Tibial artery (tissue), 4 donors: ENCODE measurements around the gene FRK.
A peak's percentile ranks its signal among the peaks of the same experiment; 100 is the strongest.

ENCODE experiments used
- DNase-seq, 2 donors: peaks; one replicate each; pipeline ENCODE4 v3.0.0-alpha.2; 2019
- H3K27ac ChIP-seq, 2 donors: fragments of 200-600 bp; sonication (generic) in 1 of 2; 1 replicate in 1 of 2; 2 replicates in 1 of 2; pipeline ENCODE4 v1.5.1; 2018 to 2019; ENCODE audit warnings: mild to moderate bottlenecking in 1 of 2
- H3K27me3 ChIP-seq, 2 donors: fragments of 200-600 bp; sonication (generic) in 1 of 2; one replicate each; pipeline versions ENCODE4 v1.5.1 to v1.6.0; 2016 to 2019
- H3K36me3 ChIP-seq, 3 donors: fragments of 200-600 bp; sonication (generic) in 2 of 3; one replicate each; pipeline ENCODE4 v1.5.1; 2016 to 2019; ENCODE audit warnings: mild to moderate bottlenecking in 2 of 3
- H3K4me1 ChIP-seq, 4 donors: fragments of 200-600 bp; sonication (generic) in 2 of 4; 1 replicate in 3 of 4; 2 replicates in 1 of 4; pipeline ENCODE4 v1.5.1; 2016 to 2019
- H3K4me3 ChIP-seq, 2 donors: fragments of 200-600 bp; sonication (generic) in 1 of 2; 1 replicate in 1 of 2; 2 replicates in 1 of 2; pipeline ENCODE4 v1.5.1; 2018 to 2019; ENCODE audit warnings: mild to moderate bottlenecking in 2 of 2
- H3K9me3 ChIP-seq, 3 donors: fragments of 200-600 bp; sonication (generic) in 1 of 3; one replicate each; pipeline ENCODE4 v1.5.1; 2016 to 2019
- intact Hi-C: fragments of 100-400 bp; cut with DNase I; formaldehyde crosslinking; loops from one replicate; pipeline ENCODE4 v1.15.0; 2023; ENCODE audit warnings: low total_unique reads
- TF ChIP-seq, protein P1 (sequence below), 2 experiments: fragments of 200-600 bp in 1 of 2; fragments of 450-650 bp in 1 of 2; IDR thresholded peaks; one replicate each; pipeline ENCODE4 v1.5.1; 2017 to 2019; ENCODE audit warnings: antibody characterized with exemption in 2 of 2, mild to moderate bottlenecking in 1 of 2, moderate library complexity in 1 of 2

Gene FRK

DNA sequence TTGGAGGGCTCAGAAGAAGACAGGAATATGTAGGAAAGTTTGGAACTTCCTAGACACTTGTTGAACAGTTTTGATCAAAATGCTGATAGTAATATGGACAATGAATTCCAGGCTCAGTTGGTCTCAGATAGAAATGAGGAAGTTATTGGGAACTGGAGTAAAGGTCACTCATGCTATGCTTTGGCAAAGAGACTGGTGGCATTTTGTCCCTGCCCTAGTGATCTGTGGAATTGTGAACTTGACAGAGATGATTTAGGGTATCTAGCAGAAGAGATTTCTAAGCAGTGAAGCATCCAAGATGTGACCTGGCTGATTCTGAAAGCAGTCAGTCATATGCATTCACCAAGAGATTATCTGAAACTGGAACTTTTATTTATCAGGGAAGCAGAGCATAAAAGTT, 45.1 kb downstream of the FRK start:
- intact Hi-C loops = no loop called here
- DNase-seq = no peak
- Histone ChIP-seq H3K4me1 (peaks cover 0 to 94% (median 42%) of the 10 kb centered on the region in 4 donors), H3K9me3 (no peaks in the 10 kb centered on the region), H3K27me3 (no peaks in the 10 kb centered on the region), H3K4me3 (no peak overlapping the region), H3K27ac (peak overlapping the region; percentile 33 to 69), H3K36me3 (no peaks in the 10 kb centered on the region)
- TF ChIP-seq, protein P1, sequence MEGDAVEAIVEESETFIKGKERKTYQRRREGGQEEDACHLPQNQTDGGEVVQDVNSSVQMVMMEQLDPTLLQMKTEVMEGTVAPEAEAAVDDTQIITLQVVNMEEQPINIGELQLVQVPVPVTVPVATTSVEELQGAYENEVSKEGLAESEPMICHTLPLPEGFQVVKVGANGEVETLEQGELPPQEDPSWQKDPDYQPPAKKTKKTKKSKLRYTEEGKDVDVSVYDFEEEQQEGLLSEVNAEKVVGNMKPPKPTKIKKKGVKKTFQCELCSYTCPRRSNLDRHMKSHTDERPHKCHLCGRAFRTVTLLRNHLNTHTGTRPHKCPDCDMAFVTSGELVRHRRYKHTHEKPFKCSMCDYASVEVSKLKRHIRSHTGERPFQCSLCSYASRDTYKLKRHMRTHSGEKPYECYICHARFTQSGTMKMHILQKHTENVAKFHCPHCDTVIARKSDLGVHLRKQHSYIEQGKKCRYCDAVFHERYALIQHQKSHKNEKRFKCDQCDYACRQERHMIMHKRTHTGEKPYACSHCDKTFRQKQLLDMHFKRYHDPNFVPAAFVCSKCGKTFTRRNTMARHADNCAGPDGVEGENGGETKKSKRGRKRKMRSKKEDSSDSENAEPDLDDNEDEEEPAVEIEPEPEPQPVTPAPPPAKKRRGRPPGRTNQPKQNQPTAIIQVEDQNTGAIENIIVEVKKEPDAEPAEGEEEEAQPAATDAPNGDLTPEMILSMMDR (IDR thresholded peaks at IDR 0.05) = no peak

DNA sequence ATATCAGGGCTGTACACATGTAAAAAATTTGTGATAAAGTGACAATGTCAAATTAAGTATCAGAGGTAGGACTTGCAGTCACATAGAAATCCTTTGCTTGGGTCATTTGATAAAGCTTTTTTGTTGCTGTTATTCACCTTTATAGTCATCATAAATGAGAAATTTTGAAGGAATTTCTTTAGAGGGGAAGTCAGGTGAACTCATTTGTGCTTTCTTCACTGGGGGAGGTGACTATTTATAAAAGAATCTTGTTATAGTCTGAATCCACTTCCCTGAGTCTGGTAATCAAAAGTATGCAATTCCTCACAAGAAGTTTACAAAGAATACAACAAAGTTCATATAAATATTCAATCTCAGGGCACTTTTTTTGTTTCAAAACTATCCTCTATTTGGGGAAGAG, 47.7 kb downstream of the FRK start:
- peak overlapping the region in 1 of 2 donors; percentile 32 for H3K27ac ChIP-seq
- DNase-seq = no peak
- H3K9me3 ChIP-seq = no peaks in the 10 kb centered on the region
- intact Hi-C loops = no loop called here
- H3K27me3 ChIP-seq = no peaks in the 10 kb centered on the region
- TF ChIP-seq, protein P1 (IDR thresholded peaks at IDR 0.05) = no peak
- H3K4me1 ChIP-seq = peaks cover 0 to 98% (median 43%) of the 10 kb centered on the region in 4 donors
- H3K4me3 ChIP-seq = no peak overlapping the region
- H3K36me3 ChIP-seq = no peaks in the 10 kb centered on the region

DNA sequence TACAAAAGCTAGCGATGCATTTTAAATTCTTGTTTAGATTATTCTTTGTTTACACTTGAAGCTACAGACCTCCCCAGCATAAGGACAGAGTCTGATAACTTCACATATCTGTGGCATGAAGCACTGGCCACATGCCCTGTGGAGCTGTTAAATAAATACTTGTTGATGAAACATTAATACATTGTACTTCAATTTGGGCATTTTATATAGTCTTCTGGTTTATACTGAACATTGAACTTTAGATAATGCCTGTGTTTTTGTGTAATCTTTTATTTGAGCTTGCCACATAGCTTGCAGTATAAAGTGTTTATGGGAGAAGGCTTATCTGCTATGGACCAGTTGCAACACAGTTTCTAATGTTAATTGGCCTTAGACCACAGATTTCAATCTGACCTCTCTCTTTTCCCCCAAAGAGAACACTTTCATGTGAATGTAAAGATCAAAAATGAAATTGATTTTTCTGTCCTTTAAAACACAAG, 48.2 kb downstream of the FRK start:
- H3K9me3 ChIP-seq = no peaks in the 10 kb centered on the region
- H3K36me3 ChIP-seq = no peaks in the 10 kb centered on the region
- no peaks in the 10 kb centered on the region for H3K27me3 ChIP-seq
- peak overlapping the region in 1 of 2 donors; percentile 32 for H3K27ac ChIP-seq
- DNase-seq = no peak
- H3K4me1 ChIP-seq = peaks cover 0 to 98% (median 39%) of the 10 kb centered on the region in 4 donors
- H3K4me3 ChIP-seq = no peak overlapping the region
- TF ChIP-seq, protein P1 (IDR thresholded peaks at IDR 0.05) = no peak
- intact Hi-C loops = no loop called here

DNA sequence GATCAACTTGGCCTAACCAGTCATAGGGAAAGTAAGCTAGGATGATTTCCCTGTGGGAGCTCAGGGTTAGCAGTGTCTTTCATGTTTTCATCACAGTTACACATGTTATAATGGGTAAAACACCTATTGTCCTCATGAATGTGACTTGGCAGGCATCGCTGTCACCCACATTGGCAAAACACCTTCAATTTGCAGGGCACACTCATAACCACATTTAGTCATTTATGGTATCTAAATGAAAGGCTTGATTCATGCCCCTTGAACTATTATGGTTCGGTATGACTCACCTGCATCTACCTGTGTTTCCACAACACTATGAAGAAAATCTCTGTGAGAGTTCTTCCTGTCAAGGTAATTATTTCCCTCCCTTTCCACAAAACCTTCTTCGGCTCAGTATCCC, 49.2 kb downstream of the FRK start:
- intact Hi-C loops = loop anchor here (2.0 kb wide), 1 partner anchor 89 kb away; the partner anchor contains the start of gene NT5DC1
- H3K27me3 ChIP-seq = no peaks in the 10 kb centered on the region
- no peak for DNase-seq
- TF ChIP-seq, protein P1 (IDR thresholded peaks at IDR 0.05) = no peak
- H3K4me3 ChIP-seq = no peak overlapping the region
- H3K4me1 ChIP-seq = peaks cover 0 to 93% (median 35%) of the 10 kb centered on the region in 4 donors
- no peaks in the 10 kb centered on the region for H3K36me3 ChIP-seq
- H3K27ac ChIP-seq = peak overlapping the region; percentile 32 to 50
- no peaks in the 10 kb centered on the region for H3K9me3 ChIP-seq

DNA sequence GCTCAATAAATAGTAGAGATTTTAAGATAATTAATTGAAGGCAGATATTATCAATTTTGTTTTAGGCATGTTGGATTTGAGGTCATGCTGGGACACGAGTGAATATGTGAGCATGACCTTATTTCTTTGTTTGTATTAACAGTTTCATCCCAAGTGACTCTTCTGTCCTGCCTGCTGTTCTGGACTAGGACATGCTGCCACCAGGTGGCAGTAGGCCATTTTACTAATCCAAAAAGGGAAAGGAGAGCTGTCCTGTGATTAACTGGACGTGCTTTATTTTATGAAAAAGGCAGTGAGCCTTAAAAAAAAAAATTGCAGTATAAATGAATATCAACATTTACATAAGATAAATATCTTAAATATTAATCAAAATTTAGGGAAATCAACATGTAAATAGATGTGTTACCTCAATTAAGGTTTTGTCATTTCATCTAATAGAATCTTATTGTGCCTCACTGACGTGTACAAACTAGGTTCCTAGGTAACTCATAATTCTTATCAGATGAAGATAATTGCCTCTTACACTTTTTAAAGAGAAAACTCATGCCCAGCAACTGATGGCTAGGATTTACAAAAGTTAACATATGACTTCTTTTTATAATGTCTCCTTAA, 49.8 kb downstream of the FRK start:
- Histone ChIP-seq H3K4me1 (peaks cover 0 to 87% (median 29%) of the 10 kb centered on the region in 4 donors), H3K4me3 (no peak overlapping the region), H3K36me3 (no peaks in the 10 kb centered on the region), H3K27me3 (no peaks in the 10 kb centered on the region), H3K27ac (peak overlapping the region; percentile 50 to 79), H3K9me3 (no peaks in the 10 kb centered on the region)
- DNase-seq = peak; percentile 78 to 80
- intact Hi-C loops = loop anchor here (2.0 kb wide), 1 partner anchor 90 kb away; the partner anchor contains the start of gene NT5DC1
- TF ChIP-seq, protein P1 (IDR thresholded peaks at IDR 0.05) = peak; percentile 77 to 81
